ENCODE results near the gene IMPDH1.

Gene IMPDH1

DNA sequence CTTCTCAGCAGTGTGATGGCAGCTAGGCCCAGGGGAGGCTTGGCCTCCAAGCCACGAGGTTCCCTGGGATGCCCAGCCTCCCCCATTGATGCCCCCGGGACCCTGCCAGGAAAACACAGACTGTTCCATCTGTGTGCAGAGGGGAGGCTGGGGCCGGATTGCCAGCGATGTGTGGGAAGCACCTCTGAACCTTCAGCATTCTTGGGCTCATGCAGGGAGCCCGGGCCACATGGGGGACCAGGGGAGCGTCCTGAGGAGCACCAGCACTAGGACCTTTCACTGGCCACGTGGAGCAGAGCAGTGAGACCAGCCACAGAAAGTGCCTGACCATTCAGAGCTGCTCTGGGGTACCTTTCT is 2.6 kb downstream of the IMPDH1 start:
- Histone ChIP-seq H3K9me3 (ENCODE audit: insufficient read depth, low read depth, low read length) (no peaks in the 10 kb centered on the region), H3K36me3 (ENCODE audit: insufficient read depth, low read length) (no peaks in the 10 kb centered on the region), H3K9ac (ENCODE audit: low read depth, low read length, poor library complexity, severe bottlenecking) (no peak overlapping the region), H3K4me2 (ENCODE audit: low read depth, low read length, poor library complexity, severe bottlenecking) (no peak overlapping the region), H3K9me2 (replicated peaks; ENCODE audit: low read depth, low read length) (no peaks in the 10 kb centered on the region), H3K79me2 (ENCODE audit: insufficient read depth, low read length) (peaks cover 29% of the 10 kb centered on the region), H3K27me3 (ENCODE audit: insufficient read depth, low read length, poor library complexity, severe bottlenecking) (no peaks in the 10 kb centered on the region), H3F3A (ENCODE audit: low read depth) (peaks cover 6% of the 10 kb centered on the region; the same call in 1 of the 2 replicates), H3K4me3 (ENCODE audit: low read length, poor library complexity, severe bottlenecking) (no peak overlapping the region), H3K4me1 (ENCODE audit: insufficient read depth, low read length, poor library complexity, severe bottlenecking) (peaks cover 48% of the 10 kb centered on the region), H2AFZ (ENCODE audit: low read length) (no peak overlapping the region), H4K20me1 (ENCODE audit: insufficient read depth, low read length, poor library complexity, severe bottlenecking) (peaks cover 14% of the 10 kb centered on the region)
- no peak for TF ChIP-seq EZH2phosphoT487 (IDR thresholded peaks at IDR 0.05; ENCODE audit: borderline replicate concordance)
- TF ChIP-seq, protein P1, sequence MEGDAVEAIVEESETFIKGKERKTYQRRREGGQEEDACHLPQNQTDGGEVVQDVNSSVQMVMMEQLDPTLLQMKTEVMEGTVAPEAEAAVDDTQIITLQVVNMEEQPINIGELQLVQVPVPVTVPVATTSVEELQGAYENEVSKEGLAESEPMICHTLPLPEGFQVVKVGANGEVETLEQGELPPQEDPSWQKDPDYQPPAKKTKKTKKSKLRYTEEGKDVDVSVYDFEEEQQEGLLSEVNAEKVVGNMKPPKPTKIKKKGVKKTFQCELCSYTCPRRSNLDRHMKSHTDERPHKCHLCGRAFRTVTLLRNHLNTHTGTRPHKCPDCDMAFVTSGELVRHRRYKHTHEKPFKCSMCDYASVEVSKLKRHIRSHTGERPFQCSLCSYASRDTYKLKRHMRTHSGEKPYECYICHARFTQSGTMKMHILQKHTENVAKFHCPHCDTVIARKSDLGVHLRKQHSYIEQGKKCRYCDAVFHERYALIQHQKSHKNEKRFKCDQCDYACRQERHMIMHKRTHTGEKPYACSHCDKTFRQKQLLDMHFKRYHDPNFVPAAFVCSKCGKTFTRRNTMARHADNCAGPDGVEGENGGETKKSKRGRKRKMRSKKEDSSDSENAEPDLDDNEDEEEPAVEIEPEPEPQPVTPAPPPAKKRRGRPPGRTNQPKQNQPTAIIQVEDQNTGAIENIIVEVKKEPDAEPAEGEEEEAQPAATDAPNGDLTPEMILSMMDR (conservative IDR thresholded peaks at IDR 0.05; ENCODE audit: low read length): no peak

DNA sequence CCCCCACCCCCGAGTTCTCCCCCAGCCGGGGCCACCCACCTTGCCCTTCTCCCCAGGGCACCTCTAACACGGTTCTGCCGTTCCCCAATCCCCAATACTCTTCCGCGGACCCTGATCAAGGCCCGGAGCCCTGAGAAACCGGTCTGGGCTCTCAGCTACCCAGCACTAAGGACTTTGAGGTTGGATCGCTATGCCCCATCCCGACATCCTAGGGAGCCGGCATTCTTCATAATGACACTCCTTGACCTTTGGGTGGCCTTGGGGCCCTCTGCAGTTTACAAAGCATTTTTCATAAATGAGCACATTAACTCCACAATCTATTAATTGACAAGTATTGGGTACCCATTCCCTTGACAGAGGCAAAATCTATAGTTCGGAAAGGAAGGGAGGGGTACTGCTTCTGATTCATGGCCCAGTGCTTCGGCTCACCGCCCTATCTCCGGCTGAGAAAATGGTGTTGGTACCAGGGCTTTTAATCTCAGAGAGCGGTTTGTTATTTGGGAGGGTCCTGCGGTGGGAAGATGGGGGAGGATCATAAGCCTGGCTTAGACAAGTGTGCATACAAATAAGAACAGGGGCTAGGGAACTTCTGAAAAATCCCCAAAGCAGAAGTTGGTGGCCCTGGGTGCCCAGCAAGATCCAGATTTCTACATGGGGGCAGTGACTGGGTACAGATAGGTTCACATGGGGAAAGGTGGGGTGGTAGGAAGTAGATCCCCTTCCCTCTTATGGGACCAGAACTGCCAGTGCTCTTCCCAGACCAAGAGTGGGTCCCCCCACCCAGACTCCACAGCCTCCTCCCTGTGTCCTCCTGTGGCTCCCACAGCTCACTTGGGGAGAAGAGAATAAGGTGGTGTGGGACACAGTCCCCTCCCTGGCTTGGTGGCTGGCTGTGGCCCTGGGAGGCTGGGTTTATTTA is 3.2 kb downstream of the IMPDH1 start:
- peak overlapping the region; percentile 22 for H3K4me2 ChIP-seq (ENCODE audit: low read depth, low read length, poor library complexity, severe bottlenecking)
- TF ChIP-seq, protein P1 (conservative IDR thresholded peaks at IDR 0.05; ENCODE audit: low read length): no peak
- TF ChIP-seq EZH2phosphoT487 (IDR thresholded peaks at IDR 0.05; ENCODE audit: borderline replicate concordance): no peak
- no peak overlapping the region for H3K9ac ChIP-seq (ENCODE audit: low read depth, low read length, poor library complexity, severe bottlenecking)
- H3K27me3 ChIP-seq (ENCODE audit: insufficient read depth, low read length, poor library complexity, severe bottlenecking): no peaks in the 10 kb centered on the region
- no peaks in the 10 kb centered on the region for H3K9me2 ChIP-seq (replicated peaks; ENCODE audit: low read depth, low read length)
- no peaks in the 10 kb centered on the region for H3K9me3 ChIP-seq (ENCODE audit: insufficient read depth, low read depth, low read length)
- H4K20me1 ChIP-seq (ENCODE audit: insufficient read depth, low read length, poor library complexity, severe bottlenecking): peaks cover 14% of the 10 kb centered on the region
- peaks cover 6% of the 10 kb centered on the region; the same call in 1 of the 2 replicates for H3F3A ChIP-seq (ENCODE audit: low read depth)
- peaks cover 34% of the 10 kb centered on the region for H3K79me2 ChIP-seq (ENCODE audit: insufficient read depth, low read length)
- peaks cover 48% of the 10 kb centered on the region for H3K4me1 ChIP-seq (ENCODE audit: insufficient read depth, low read length, poor library complexity, severe bottlenecking)
- no peak overlapping the region for H2AFZ ChIP-seq (ENCODE audit: low read length)
- H3K4me3 ChIP-seq (ENCODE audit: low read length, poor library complexity, severe bottlenecking): peak overlapping the region; percentile 12
- H3K36me3 ChIP-seq (ENCODE audit: insufficient read depth, low read length): no peaks in the 10 kb centered on the region

DNA sequence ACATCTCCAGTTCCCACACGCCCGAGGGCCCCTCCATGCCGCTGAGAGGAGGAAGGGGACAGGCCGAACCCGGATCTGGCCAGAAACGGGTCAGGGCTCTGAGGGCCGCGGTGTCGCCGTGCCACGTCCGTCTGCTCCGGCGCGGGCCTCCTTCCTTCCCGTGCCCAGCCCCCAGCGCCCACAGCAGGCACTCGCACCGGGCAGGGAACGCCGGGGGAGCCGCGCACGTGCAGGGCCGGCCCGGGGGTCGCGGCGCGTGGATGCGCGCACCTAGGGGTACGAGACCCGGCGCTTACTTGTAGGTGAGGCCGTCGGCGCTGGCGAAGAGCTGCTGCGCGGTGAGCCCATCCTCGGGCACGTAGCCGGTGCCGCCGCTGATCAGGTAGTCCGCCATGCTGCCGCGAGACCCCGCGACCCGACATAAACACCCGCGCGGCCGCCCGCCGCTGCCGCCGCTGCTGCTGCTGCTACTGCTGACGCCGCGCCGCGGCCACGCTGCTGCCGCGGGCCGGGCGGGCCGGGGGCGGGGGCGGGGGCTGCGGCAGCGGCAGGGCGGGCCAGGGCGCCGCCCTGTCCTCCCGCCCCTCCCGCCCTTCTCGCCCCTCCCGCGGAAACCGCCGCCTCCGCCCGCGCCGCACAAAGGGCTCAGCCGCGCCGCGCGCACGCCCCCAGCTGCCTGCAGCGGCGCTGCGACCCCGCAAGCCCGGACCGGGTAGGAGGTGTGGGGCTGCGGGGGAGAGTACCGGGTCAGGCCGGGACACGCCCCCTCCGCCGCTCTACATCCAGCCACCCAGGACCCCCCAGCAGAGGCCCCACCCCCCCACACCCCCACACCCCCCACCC is 4.1 kb downstream of the IMPDH1 start:
- no peaks in the 10 kb centered on the region for H3K27me3 ChIP-seq (ENCODE audit: insufficient read depth, low read length, poor library complexity, severe bottlenecking)

More for the DNA sequence above, 4.1 kb downstream of the IMPDH1 start:
- Histone ChIP-seq H3K4me1 (ENCODE audit: insufficient read depth, low read length, poor library complexity, severe bottlenecking) (peaks cover 48% of the 10 kb centered on the region), H3K9me3 (ENCODE audit: insufficient read depth, low read depth, low read length) (no peaks in the 10 kb centered on the region), H3K4me2 (ENCODE audit: low read depth, low read length, poor library complexity, severe bottlenecking) (peak overlapping the region; percentile 69), H3K9ac (ENCODE audit: low read depth, low read length, poor library complexity, severe bottlenecking) (peak overlapping the region; percentile 79), H3K36me3 (ENCODE audit: insufficient read depth, low read length) (peaks cover 5% of the 10 kb centered on the region; the same call in 1 of the 2 replicates), H3K4me3 (ENCODE audit: low read length, poor library complexity, severe bottlenecking) (peak overlapping the region; percentile 72), H4K20me1 (ENCODE audit: insufficient read depth, low read length, poor library complexity, severe bottlenecking) (peaks cover 14% of the 10 kb centered on the region), H3K9me2 (replicated peaks; ENCODE audit: low read depth, low read length) (no peaks in the 10 kb centered on the region), H2AFZ (ENCODE audit: low read length) (peak overlapping the region; percentile 32; the same call in 1 of the 2 replicates), H3K79me2 (ENCODE audit: insufficient read depth, low read length) (peaks cover 35% of the 10 kb centered on the region), H3F3A (ENCODE audit: low read depth) (peaks cover 6% of the 10 kb centered on the region; the same call in 1 of the 2 replicates)
- TF ChIP-seq, protein P1 (conservative IDR thresholded peaks at IDR 0.05; ENCODE audit: low read length): no peak
- no peak for TF ChIP-seq EZH2phosphoT487 (IDR thresholded peaks at IDR 0.05; ENCODE audit: borderline replicate concordance)

Data from Loucy (cell line).